NCI-H1417 treated with DMSO at 0.1 percent for 48 hours (cell line): ENCODE measurements around the gene PCNT.
"Not testable (repeated sequence)": the region's sequence is repeated elsewhere in the genome, so short reads cannot be mapped to it uniquely, and the experiment has no call there.

Experiments used
- DNase-seq: peaks from one replicate; lab custom pipeline; 2025; lab: John Stamatoyannopoulos, UW

PCNT gene

GRCh38 chr21:46361176-46361575 lies 37.2 kb downstream of the PCNT start:
- DNase-seq = no peak

GRCh38 chr21:46361935-46362334 lies 38.0 kb downstream of the PCNT start:
- DNase-seq = no peak

GRCh38 chr21:46362946-46363345 lies 39.0 kb downstream of the PCNT start:
- no peak for DNase-seq

GRCh38 chr21:46363698-46364097 lies 39.7 kb downstream of the PCNT start:
- DNase-seq = no peak

GRCh38 chr21:46366091-46366490 lies 42.1 kb downstream of the PCNT start:
- no peak for DNase-seq

- DNase-seq = no peak
Measured at GRCh38 chr21:46366561-46366960, 42.6 kb downstream of the PCNT start.

GRCh38 chr21:46366966-46367365 lies 43.0 kb downstream of the PCNT start:
- no peak for DNase-seq

- no peak for DNase-seq
Measured at GRCh38 chr21:46368533-46369285, 44.8 kb downstream of the PCNT start.

GRCh38 chr21:46369520-46370235 lies 45.7 kb downstream of the PCNT start:
- DNase-seq = no peak

- no peak for DNase-seq
Measured at GRCh38 chr21:46371204-46372013, 47.5 kb downstream of the PCNT start.

GRCh38 chr21:46372014-46372485 lies 48.1 kb downstream of the PCNT start:
- no peak for DNase-seq

- DNase-seq = not testable (repeated sequence)
Measured at GRCh38 chr21:46372947-46373346, 49.0 kb downstream of the PCNT start.

- DNase-seq = no peak
Measured at GRCh38 chr21:46374761-46375389, 50.9 kb downstream of the PCNT start.

GRCh38 chr21:46375560-46376230 lies 51.7 kb downstream of the PCNT start:
- no peak for DNase-seq

GRCh38 chr21:46376231-46376628 lies 52.3 kb downstream of the PCNT start:
- no peak for DNase-seq

GRCh38 chr21:46376856-46377453 lies 53.0 kb downstream of the PCNT start:
- DNase-seq = no peak

- no peak for DNase-seq
Measured at GRCh38 chr21:46377789-46378188, 53.8 kb downstream of the PCNT start.

- no peak for DNase-seq
Measured at GRCh38 chr21:46379105-46379504, 55.1 kb downstream of the PCNT start.

GRCh38 chr21:46379691-46380090 lies 55.7 kb downstream of the PCNT start:
- no peak for DNase-seq

GRCh38 chr21:46381541-46381940 lies 57.6 kb downstream of the PCNT start:
- DNase-seq = no peak

GRCh38 chr21:46384556-46384955 lies 60.6 kb downstream of the PCNT start:
- DNase-seq = no peak
